Calu3 (cell line): ENCODE measurements around the gene ARID5B. TPM values are rescaled to one million over a fixed set of nuclear protein-coding genes. Genes with fewer than 3 reads are reported as not detected.

Experiments
- BruUV-seq: library from RNA; stranded (reverse); fragments of 400-500 nt; replicated peaks from 2 replicates; lab custom pipeline; 2021; lab: Mats Ljungman, UMichigan
- CTCF ChIA-PET: fragments of 300-600 bp; sonication (Branson Sonifier 250); formaldehyde crosslinking; loops from one replicate; lab custom pipeline; 2022; ENCODE audit warnings: antibody characterized with exemption; lab: Charles Lee
- DNase-seq: peaks from one replicate; pipeline ENCODE4 v3.0.0; 2022
- H3K27ac Mint-ChIP-seq: one replicate; pipeline ENCODE4 v1.8.0; 2022; ENCODE audit warnings: mixed read lengths; ENCODE audit not compliant: unreplicated experiment
- H3K27me3 Mint-ChIP-seq: one replicate; pipeline ENCODE4 v1.8.0; 2022; ENCODE audit warnings: mixed read lengths; ENCODE audit not compliant: unreplicated experiment
- H3K36me3 Mint-ChIP-seq: one replicate; pipeline ENCODE4 v1.8.0; 2022; ENCODE audit warnings: mild to moderate bottlenecking, moderate library complexity, mixed read lengths; ENCODE audit not compliant: insufficient read depth, unreplicated experiment
- H3K4me1 Mint-ChIP-seq: one replicate; pipeline ENCODE4 v1.8.0; 2022; ENCODE audit warnings: mild to moderate bottlenecking, low read depth, mixed read lengths; ENCODE audit not compliant: unreplicated experiment
- H3K4me3 Mint-ChIP-seq: one replicate; pipeline ENCODE4 v1.8.0; 2022; ENCODE audit warnings: mild to moderate bottlenecking, low read depth, moderate library complexity, mixed read lengths; ENCODE audit not compliant: unreplicated experiment
- H3K9me3 Mint-ChIP-seq: one replicate; pipeline ENCODE4 v1.8.0; 2022; ENCODE audit warnings: low read depth, mixed read lengths; ENCODE audit not compliant: unreplicated experiment
- CTCF ChIP-seq: fragments of 200-600 bp; IDR thresholded peaks from one replicate; pipeline ENCODE4 v1.8.0; 2022; ENCODE audit warnings: antibody characterized with exemption; ENCODE audit not compliant: unreplicated experiment
- intact Hi-C: fragments of 100-400 bp; cut with micrococcal nuclease; formaldehyde crosslinking; loops from one replicate; pipeline ENCODE4 v1.10.0; 2022; ENCODE audit not compliant: unreplicated experiment
- total RNA-seq: library from RNA; stranded (reverse); gene quantifications from 2 replicates; pipeline ENCODE4 v1.2.3, GENCODE V29; 2022

The ARID5B gene
- total RNA-seq, 1 experiment from 2014 or later = 10.0 TPM

- no peak for TF ChIP-seq CTCF
- no TSS peak for BruUV-seq
- intact Hi-C loops = loop anchor here (10.0 kb wide), 1 partner anchor 1077 kb away; no protein-coding TSS in a partner anchor
- Mint-ChIP-seq H3K4me3 (no peak overlapping the region), H3K9me3 (no peaks in the 10 kb centered on the region), H3K27me3 (no peaks in the 10 kb centered on the region), H3K36me3 (peaks cover 2% of the 10 kb centered on the region), H3K4me1 (peaks cover 7% of the 10 kb centered on the region), H3K27ac (no peak overlapping the region)
- no peak for DNase-seq
- CTCF ChIA-PET = interaction anchor here (0.6 kb wide), 1 partner anchor 99 kb away, joined by 4 read pairs; no protein-coding TSS in a partner anchor
These were observed 9.5 kb upstream of the ARID5B start for GRCh38 chr10:61891906-61892585.

DNA sequence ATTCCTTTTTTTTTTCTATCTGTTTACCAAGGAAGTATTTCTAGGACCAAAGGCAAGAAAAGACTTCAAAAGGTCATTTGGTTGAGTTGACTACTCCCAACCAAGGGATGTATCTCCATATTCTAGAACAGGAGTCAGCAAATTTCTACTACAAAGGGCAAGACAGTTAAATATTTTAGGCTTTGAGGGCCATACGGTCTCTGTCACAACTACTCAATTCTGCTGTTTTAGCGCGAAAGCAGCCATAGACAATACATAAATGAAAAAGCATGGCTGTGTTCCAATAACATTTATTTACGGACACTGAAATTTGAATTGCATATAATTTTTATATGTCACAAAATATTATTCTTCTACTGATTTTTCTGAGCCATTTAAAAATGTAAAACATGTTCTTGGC lies 8.5 kb upstream of the ARID5B start:
- Mint-ChIP-seq H3K9me3 (no peaks in the 10 kb centered on the region), H3K27me3 (no peaks in the 10 kb centered on the region), H3K4me3 (no peak overlapping the region), H3K4me1 (peaks cover 16% of the 10 kb centered on the region), H3K27ac (no peak overlapping the region), H3K36me3 (peaks cover 4% of the 10 kb centered on the region)
- intact Hi-C loops = loop anchor here (10.0 kb wide), 1 partner anchor 1078 kb away; no protein-coding TSS in a partner anchor
- no peak for DNase-seq
- CTCF ChIA-PET = no interaction called here
- TF ChIP-seq CTCF = no peak
- BruUV-seq = no TSS peak

- peaks cover 4% of the 10 kb centered on the region for H3K36me3 Mint-ChIP-seq
- no peaks in the 10 kb centered on the region for H3K9me3 Mint-ChIP-seq
- H3K27me3 Mint-ChIP-seq = no peaks in the 10 kb centered on the region
- H3K27ac Mint-ChIP-seq = no peak overlapping the region
- no peak for DNase-seq
- peaks cover 27% of the 10 kb centered on the region for H3K4me1 Mint-ChIP-seq
- no TSS peak for BruUV-seq
- intact Hi-C loops = loop anchor here (10.0 kb wide), 1 partner anchor 1079 kb away; no protein-coding TSS in a partner anchor
- TF ChIP-seq CTCF = no peak
- H3K4me3 Mint-ChIP-seq = no peak overlapping the region
- CTCF ChIA-PET = interaction anchor here (0.7 kb wide), 1 partner anchor 162 kb away, joined by 4 read pairs; no protein-coding TSS in a partner anchor
These were observed 7.4 kb upstream of the ARID5B start for GRCh38 chr10:61894133-61894532.

GRCh38 chr10:61895898-61896600 lies 5.5 kb upstream of the ARID5B start:
- CTCF ChIA-PET = interaction anchor here (0.6 to 2.2 kb wide), 6 partner anchors 23 to 145 kb away, joined by 3 to 13 read pairs (median 8); no protein-coding TSS in a partner anchor
- BruUV-seq = no TSS peak
- peaks cover 37% of the 10 kb centered on the region for H3K4me1 Mint-ChIP-seq
- intact Hi-C loops = loop anchor here (10.0 kb wide), 1 partner anchor 1081 kb away; no protein-coding TSS in a partner anchor
- H3K36me3 Mint-ChIP-seq = peaks cover 17% of the 10 kb centered on the region
- no peak overlapping the region for H3K4me3 Mint-ChIP-seq
- no peaks in the 10 kb centered on the region for H3K9me3 Mint-ChIP-seq
- no peak for TF ChIP-seq CTCF
- no peak for DNase-seq
- H3K27ac Mint-ChIP-seq = no peak overlapping the region
- H3K27me3 Mint-ChIP-seq = no peaks in the 10 kb centered on the region
